GM21381 (cell line): ENCODE results near the gene BSPRY.
"Not testable (repeated sequence)": the region's sequence is repeated elsewhere in the genome, so short reads cannot be mapped to it uniquely, and the experiment has no call there.

ENCODE experiments used
- ATAC-seq: cut with Tn5 transposase; IDR thresholded peaks from one replicate; pipeline ENCODE4 v1.9.1; 2021; ENCODE audit warnings: mild to moderate bottlenecking, moderate library complexity; ENCODE audit not compliant: unreplicated experiment

The BSPRY gene

GRCh38 chr9:113368982-113369854 is 19.9 kb downstream of the BSPRY start:
- ATAC-seq: no peak

- no peak for ATAC-seq
Observed at GRCh38 chr9:113369855-113370140, 20.5 kb downstream of the BSPRY start.

DNA sequence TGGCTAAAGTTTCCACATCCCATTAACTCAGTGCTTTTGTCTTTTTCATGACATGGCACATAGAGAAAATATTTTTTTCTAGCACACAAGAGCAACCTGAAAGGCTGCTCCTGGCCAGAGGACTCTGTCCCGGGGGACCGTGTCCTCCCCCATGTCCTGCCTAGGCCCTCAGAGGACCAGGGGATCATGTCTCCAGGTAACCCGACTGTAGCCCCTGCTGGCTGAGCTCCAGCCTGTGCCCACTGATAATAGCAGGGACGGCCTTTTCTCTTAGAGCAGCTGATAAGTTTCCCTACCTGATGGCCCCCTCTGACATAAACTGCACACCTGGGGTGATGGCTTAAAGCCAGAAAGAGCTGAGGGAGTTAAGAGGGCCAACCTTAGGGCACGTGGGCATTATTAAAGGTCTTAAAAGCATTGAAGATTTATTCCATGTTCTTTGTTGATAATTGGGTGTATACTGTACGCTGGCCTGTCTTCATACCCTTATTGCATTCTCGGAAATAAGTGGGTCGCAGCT is 21.5 kb downstream of the BSPRY start:
- ATAC-seq: no peak

- ATAC-seq: no peak
Observed at GRCh38 chr9:113372059-113372458, 22.7 kb downstream of the BSPRY start.

- no peak for ATAC-seq
Observed at GRCh38 chr9:113373256-113373655, 23.9 kb downstream of the BSPRY start.

GRCh38 chr9:113373676-113374392 is 24.5 kb downstream of the BSPRY start:
- no peak for ATAC-seq

DNA sequence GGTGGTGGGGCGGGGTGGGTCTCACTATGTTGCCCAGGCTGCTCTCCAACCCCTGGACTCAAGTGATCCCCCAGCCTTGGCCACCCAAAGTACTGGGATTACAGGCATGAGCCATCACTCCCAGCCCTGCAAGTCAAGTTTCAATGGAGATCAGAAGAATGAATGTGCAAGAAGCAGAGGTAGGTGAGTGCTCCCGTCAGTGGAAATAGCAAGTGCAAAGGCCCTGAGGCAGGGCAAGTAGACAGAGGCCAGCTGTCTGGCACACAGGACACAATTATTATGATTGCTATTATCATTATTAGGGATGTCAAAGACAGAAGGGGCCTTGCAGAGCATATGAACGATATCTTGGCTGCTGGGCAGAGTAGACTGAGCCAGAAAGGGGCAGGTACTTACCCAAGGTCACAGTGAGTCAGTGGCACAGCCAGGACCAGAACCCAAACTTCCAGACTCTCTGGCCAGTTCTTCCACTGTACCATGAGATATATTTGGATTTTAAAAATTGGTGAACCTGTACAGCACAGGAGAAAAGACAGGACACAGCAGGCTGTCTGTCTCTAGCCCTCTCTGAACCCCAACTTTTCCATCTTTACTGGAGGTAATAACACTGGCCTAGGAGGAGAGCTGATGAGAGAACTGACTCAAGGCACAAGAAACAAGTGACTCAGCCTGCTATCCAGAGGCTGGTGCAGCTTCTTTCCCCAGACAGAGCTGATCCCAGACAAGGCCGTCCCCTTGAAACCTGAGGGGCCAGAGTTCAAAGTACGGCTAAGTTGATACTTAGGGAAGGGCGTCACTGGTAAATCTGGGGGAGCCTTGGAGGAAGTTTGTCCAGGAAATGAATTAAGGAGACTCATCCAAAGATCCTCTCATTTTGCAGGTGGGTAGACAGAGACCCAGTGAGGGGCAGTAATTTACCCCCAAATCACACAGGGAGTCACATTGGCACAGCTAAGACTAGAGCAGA is 26.0 kb downstream of the BSPRY start:
- no peak for ATAC-seq

GRCh38 chr9:113376634-113377567 is 27.6 kb downstream of the BSPRY start, which contains the start of gene HDHD3:
HDHD3 (minus strand) TSS chr9:113376986; CDS start chr9:113374354, 2,632 bp downstream.
- ATAC-seq: peak; percentile 83

GRCh38 chr9:113379094-113379828 is 29.9 kb downstream of the BSPRY start:
- ATAC-seq: not testable (repeated sequence)

GRCh38 chr9:113379829-113380210 is 30.5 kb downstream of the BSPRY start:
- ATAC-seq: not testable (repeated sequence)

GRCh38 chr9:113380869-113381378 is 31.6 kb downstream of the BSPRY start:
- peak; percentile 48 for ATAC-seq

- not testable (repeated sequence) for ATAC-seq
Observed at GRCh38 chr9:113381441-113381840, 32.1 kb downstream of the BSPRY start.

GRCh38 chr9:113381909-113382411 is 32.6 kb downstream of the BSPRY start:
- no peak for ATAC-seq

DNA sequence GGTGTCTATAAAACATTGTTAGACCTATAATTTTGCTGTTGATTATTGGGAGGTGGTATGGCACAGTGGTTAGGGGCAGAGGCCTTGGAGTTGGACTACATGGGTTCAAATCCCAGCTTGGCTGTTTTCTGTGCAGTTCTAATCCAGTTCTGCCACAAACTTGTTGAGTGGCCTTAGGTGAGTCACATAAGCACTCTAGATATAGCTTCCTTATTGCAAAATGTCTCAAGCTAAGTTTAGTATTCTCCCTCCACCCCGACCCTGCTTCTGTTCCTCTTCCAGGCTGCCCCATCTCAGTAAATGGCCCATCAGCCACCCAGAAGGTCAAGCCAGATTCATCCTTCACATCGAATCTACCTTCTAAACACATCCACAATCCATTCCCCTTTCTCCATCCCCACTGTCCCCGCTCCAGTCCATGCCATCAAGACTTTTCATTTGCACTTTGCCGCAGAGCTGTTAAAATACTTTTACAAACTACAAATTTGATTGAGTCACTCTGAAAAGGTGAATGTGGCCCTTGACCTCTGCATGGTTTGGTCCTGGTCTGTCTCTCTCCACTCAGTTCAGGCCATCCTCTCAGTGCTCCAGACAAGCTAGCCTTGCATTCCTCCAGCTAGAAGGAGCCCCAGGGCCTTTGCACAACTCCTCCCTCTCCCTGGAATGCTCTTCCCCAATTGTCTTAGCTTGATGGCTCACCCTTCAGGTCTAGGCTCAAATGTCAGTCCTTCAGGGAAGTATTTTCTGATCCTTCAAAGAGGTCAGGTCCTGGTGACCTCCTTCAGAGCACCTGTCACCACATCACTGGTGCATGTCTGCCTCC is 37.4 kb downstream of the BSPRY start:
- no peak for ATAC-seq

DNA sequence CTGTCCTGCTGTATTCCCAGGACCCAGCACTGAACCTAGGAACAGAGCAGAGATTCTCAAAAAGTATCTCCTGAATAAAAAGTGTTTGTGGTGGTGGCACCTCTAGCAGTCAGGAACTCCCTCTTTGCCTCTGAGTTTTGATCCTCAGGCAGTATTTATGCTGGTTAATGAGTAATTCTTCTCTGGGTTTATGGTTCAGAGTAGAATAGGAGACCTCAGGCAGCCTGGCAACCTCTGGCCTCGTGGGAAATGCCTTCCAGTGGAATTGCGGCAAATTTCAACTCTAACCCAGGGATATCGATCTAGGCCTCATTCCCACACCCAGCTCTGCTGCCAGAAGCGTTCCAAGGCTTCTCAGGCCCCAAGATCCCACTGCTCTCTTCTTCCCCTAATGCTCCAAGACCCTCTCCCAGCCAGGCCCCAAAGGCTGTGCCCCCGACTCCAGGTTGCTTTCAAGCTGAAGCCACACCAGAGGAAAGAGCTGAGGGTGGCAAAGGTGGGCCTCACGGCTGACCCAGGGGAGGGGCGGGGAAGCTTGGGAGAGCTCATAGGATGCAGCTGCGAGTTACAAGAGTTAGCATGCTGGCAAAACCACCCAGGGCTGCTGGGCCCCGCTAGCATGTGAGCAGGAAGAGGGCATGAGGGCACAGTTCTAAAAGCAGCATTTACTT is 38.4 kb downstream of the BSPRY start:
- ATAC-seq: no peak

DNA sequence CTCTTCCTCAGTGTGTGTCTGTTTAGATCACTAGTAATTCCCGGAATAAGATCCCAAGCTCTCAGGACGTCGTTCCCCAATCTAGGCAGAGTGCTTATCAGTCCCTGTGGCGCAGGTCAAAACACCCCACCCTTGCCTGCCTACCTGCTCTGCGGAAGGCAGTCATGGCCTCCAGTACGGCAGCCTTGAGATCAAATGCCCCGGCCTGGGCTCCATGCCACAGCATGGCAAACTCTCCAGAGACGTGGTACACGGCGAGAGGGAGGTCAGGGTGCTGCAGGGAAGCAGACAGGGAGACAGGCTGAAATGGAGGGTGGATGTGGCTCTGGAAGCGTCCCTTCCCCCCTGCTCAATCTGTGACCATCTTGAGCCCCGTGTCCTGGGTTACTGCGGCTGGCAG is 39.5 kb downstream of the BSPRY start:
- no peak for ATAC-seq

DNA sequence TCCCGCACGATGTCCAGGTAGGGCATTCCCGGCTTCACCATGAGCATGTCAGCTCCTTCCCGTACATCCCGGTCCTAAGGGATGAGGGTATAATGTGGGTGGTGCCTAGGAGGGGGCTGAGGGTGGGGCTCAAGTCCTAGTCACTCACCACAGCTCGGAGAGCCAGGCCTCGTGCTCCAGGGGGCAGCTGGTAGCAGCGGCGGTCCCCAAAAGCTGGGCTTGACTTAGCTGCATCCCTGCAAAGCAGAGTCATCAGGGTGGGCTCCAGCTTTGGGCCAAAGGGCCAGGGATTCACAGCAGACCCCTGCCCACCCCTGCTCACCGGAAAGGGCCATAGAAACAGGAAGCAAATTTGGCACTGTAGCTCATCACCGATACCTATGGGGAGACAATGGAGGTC is 40.1 kb downstream of the BSPRY start:
- no peak for ATAC-seq
